IMR-90 (cell line): ENCODE results near the gene ARFGAP3. TPM values are rescaled to one million over a fixed set of nuclear protein-coding genes. Genes with fewer than 3 reads are reported as not detected.

Experiments used
- ATAC-seq: fragments of 200-7000 bp; cut with Tn5 transposase; 2 replicates; pipeline ENCODE4 v1.9.1; 2020; ENCODE audit warnings: low read depth, mild to moderate bottlenecking, moderate library complexity
- BruUV-seq: library from RNA; stranded (reverse); fragments of 400-500 nt; replicated peaks from 2 replicates; lab custom pipeline; 2021; lab: Mats Ljungman, UMichigan
- CTCF ChIA-PET: fragments of 300-600 bp; formaldehyde crosslinking; extraction: SDS; loops from one replicate; lab custom pipeline; 2021; ENCODE audit warnings: antibody characterized with exemption; lab: Yijun Ruan, JAX
- POLR2A ChIA-PET: fragments of 300-600 bp; sonication (Branson Sonifier 250); formaldehyde crosslinking; loops from one replicate; lab custom pipeline; 2022; ENCODE audit warnings: antibody characterized with exemption; ENCODE audit not compliant: unreplicated experiment; lab: Charles Lee
- DNase-seq: peaks from one replicate; pipeline ENCODE4 v3.0.0; 2013
- H2AFZ ChIP-seq: replicated peaks from 2 replicates; pipeline ENCODE3; 2013; ENCODE audit warnings: low read length, mild to moderate bottlenecking; ENCODE audit not compliant: poor library complexity
- H2AK5ac ChIP-seq: 2 replicates; pipeline ENCODE4 v1.6.1; 2013; ENCODE audit warnings: low read depth, low read length, inconsistent platforms
- H2AK9ac ChIP-seq: replicated peaks from 2 replicates; pipeline ENCODE3; 2013; ENCODE audit warnings: mild to moderate bottlenecking, low read depth, low read length, moderate library complexity; ENCODE audit not compliant: poor library complexity
- H2BK120ac ChIP-seq: 2 replicates; pipeline ENCODE4 v1.6.1; 2013; ENCODE audit warnings: low read depth, low read length, inconsistent platforms
- H2BK15ac ChIP-seq: 3 replicates; pipeline ENCODE4 v1.6.1; 2013; ENCODE audit warnings: low read depth, low read length, inconsistent platforms
- H2BK20ac ChIP-seq: 2 replicates; pipeline ENCODE4 v1.6.1; 2013; ENCODE audit warnings: low read depth, mild to moderate bottlenecking, inconsistent platforms, low read length, moderate library complexity
- H2BK5ac ChIP-seq: 2 replicates; pipeline ENCODE4 v1.6.1; 2013; ENCODE audit warnings: mild to moderate bottlenecking, low read depth, low read length, inconsistent platforms; ENCODE audit not compliant: poor library complexity, severe bottlenecking
- H3K14ac ChIP-seq: replicated peaks from 2 replicates; pipeline ENCODE4 v1.6.1; 2013; ENCODE audit warnings: low read depth, low read length, inconsistent platforms
- H3K18ac ChIP-seq: 2 replicates; pipeline ENCODE4 v1.6.1; 2013; ENCODE audit warnings: low read depth, low read length, control low read depth
- H3K23ac ChIP-seq: 2 replicates; pipeline ENCODE4 v1.6.1; 2013; ENCODE audit warnings: low read depth, low read length, inconsistent platforms
- H3K27ac ChIP-seq: 2 replicates; pipeline ENCODE4 v1.5.1; 2013; ENCODE audit warnings: mild to moderate bottlenecking, control low read depth, low read length; ENCODE audit not compliant: insufficient read depth
- H3K27me3 ChIP-seq: 2 replicates; pipeline ENCODE4 v1.6.1; 2013; ENCODE audit warnings: low read length; ENCODE audit not compliant: control insufficient read depth, insufficient read depth
- H3K36me3 ChIP-seq: 2 replicates; pipeline ENCODE4 v1.6.1; 2013; ENCODE audit warnings: low read length, mixed read lengths; ENCODE audit not compliant: control insufficient read depth, insufficient read depth
- H3K4ac ChIP-seq: 2 replicates; pipeline ENCODE4 v1.6.1; 2013; ENCODE audit warnings: low read depth, low read length, inconsistent platforms
- H3K4me1 ChIP-seq: 2 replicates; pipeline ENCODE4 v1.6.1; 2013; ENCODE audit warnings: low read length, mixed read lengths; ENCODE audit not compliant: control insufficient read depth, insufficient read depth
- H3K4me2 ChIP-seq: 2 replicates; pipeline ENCODE4 v1.6.1; 2013; ENCODE audit warnings: low read depth, mild to moderate bottlenecking, control low read depth, low read length, moderate library complexity
- H3K4me3 ChIP-seq: 2 replicates; pipeline ENCODE4 v1.5.1; 2013; ENCODE audit warnings: low read depth, mild to moderate bottlenecking, control low read depth, low read length, moderate library complexity; ENCODE audit not compliant: insufficient read depth
- H3K56ac ChIP-seq: 2 replicates; pipeline ENCODE4 v1.6.1; 2013; ENCODE audit warnings: low read length, inconsistent platforms; ENCODE audit not compliant: insufficient read depth; ENCODE audit errors: extremely low read depth
- H3K79me1 ChIP-seq, 2 experiments: 2 replicates each; pipeline ENCODE4 v1.6.1; 2013; ENCODE audit warnings: low read length in 2 of 2, inconsistent platforms in 1 of 2, low read depth in 1 of 2
- H3K9ac ChIP-seq: 2 replicates; pipeline ENCODE4 v1.6.1; 2013; ENCODE audit warnings: low read depth, low read length, control low read depth
- H3K9me1 ChIP-seq: 2 replicates; pipeline ENCODE4 v1.6.1; 2013; ENCODE audit warnings: low read length, inconsistent platforms; ENCODE audit not compliant: insufficient read depth
- H3K9me3 ChIP-seq: 2 replicates; pipeline ENCODE4 v1.6.1; 2013; ENCODE audit warnings: low read length; ENCODE audit not compliant: control insufficient read depth, insufficient read depth
- H4K20me1 ChIP-seq: 2 replicates; pipeline ENCODE4 v1.6.1; 2013; ENCODE audit warnings: low read length, inconsistent platforms; ENCODE audit not compliant: insufficient read depth
- H4K5ac ChIP-seq: 2 replicates; pipeline ENCODE4 v1.6.1; 2013; ENCODE audit warnings: mild to moderate bottlenecking, low read depth, low read length, control low read depth
- H4K8ac ChIP-seq, 2 experiments: 2 replicates each; pipeline ENCODE4 v1.6.1; 2013; ENCODE audit warnings: low read depth in 2 of 2, low read length in 2 of 2, control low read depth in 1 of 2, inconsistent platforms in 1 of 2
- H4K91ac ChIP-seq: 2 replicates; pipeline ENCODE4 v1.6.1; 2013; ENCODE audit warnings: low read depth, low read length, inconsistent platforms; ENCODE audit not compliant: insufficient read depth
- BHLHE40 ChIP-seq: fragments of 150-350 bp; IDR thresholded peaks from 2 replicates; pipeline ENCODE4 v1.6.1; 2016; ENCODE audit warnings: mild to moderate bottlenecking, low read depth, low read length
- CEBPB ChIP-seq: IDR thresholded peaks from 2 replicates; pipeline ENCODE4 v1.6.1; 2012; ENCODE audit warnings: low read depth, low read length, improper control_type of control experiment
- CHD1 ChIP-seq: IDR thresholded peaks from 2 replicates; pipeline ENCODE4 v1.6.1; 2012; ENCODE audit warnings: low read depth, low read length, improper control_type of control experiment
- CTCF ChIP-seq: conservative IDR thresholded peaks from 2 replicates; pipeline ENCODE4 v1.5.1; 2012; ENCODE audit warnings: mild to moderate bottlenecking, low read depth, low read length, improper control_type of control experiment
- ELK1 ChIP-seq: fragments of 150-350 bp; IDR thresholded peaks from 2 replicates; pipeline ENCODE4 v1.6.1; 2016; ENCODE audit warnings: low read depth, mild to moderate bottlenecking, low read length, moderate library complexity, borderline replicate concordance
- FOS ChIP-seq: fragments of 150-350 bp; IDR thresholded peaks from 2 replicates; pipeline ENCODE4 v1.6.1; 2016; ENCODE audit warnings: low read depth, low read length
- MAFK ChIP-seq: IDR thresholded peaks from 2 replicates; pipeline ENCODE4 v1.6.1; 2012; ENCODE audit warnings: low read depth, low read length, improper control_type of control experiment
- MAZ ChIP-seq: IDR thresholded peaks from 2 replicates; pipeline ENCODE4 v1.6.1; 2012; ENCODE audit warnings: low read depth, mild to moderate bottlenecking, low read length, improper control_type of control experiment, moderate library complexity, borderline replicate concordance
- MXI1 ChIP-seq: IDR thresholded peaks from 2 replicates; pipeline ENCODE4 v1.6.1; 2012; ENCODE audit warnings: low read depth, mild to moderate bottlenecking, low read length, moderate library complexity, borderline replicate concordance
- NFE2L2 ChIP-seq: fragments of 150-350 bp; IDR thresholded peaks from 2 replicates; pipeline ENCODE4 v1.6.1; 2016; ENCODE audit warnings: low read depth, mild to moderate bottlenecking, low read length
- POLR2A ChIP-seq: IDR thresholded peaks from 2 replicates; pipeline ENCODE4 v1.6.1; 2012; ENCODE audit warnings: mild to moderate bottlenecking, low read depth, low read length
- RAD21 ChIP-seq: IDR thresholded peaks from 2 replicates; pipeline ENCODE4 v1.6.1; 2012; ENCODE audit warnings: low read length, improper control_type of control experiment
- RCOR1 ChIP-seq: IDR thresholded peaks from 2 replicates; pipeline ENCODE4 v1.6.1; 2012; ENCODE audit warnings: mild to moderate bottlenecking, low read length, improper control_type of control experiment; ENCODE audit not compliant: insufficient replicate concordance
- RFX5 ChIP-seq: IDR thresholded peaks from 2 replicates; pipeline ENCODE4 v1.8.0; 2012; ENCODE audit warnings: low read depth, mild to moderate bottlenecking, low read length, moderate library complexity
- SMC3 ChIP-seq: fragments of 150-350 bp; IDR thresholded peaks from 2 replicates; pipeline ENCODE4 v1.6.1; 2016; ENCODE audit warnings: low read depth, mild to moderate bottlenecking, antibody characterized with exemption, low read length, moderate library complexity
- WGBS, 2 experiments: methylation state at CpG; one replicate each; pipeline versions ENCODE4 v1.1.5 to v1.1.7; 2013; ENCODE audit warnings: missing lambda C conversion rate in 2 of 2; ENCODE audit not compliant: insufficient read length in 1 of 2; ENCODE audit errors: extremely low coverage in 2 of 2; 5-methylcytosine and 5-hydroxymethylcytosine counted together
- dilution Hi-C: fragments of 300-500 bp; cut with HindIII; formaldehyde crosslinking; loops from one replicate; pipeline ENCODE4 v1.14.3; 2018; ENCODE audit warnings: low sequenced_read_pairs; ENCODE audit not compliant: unreplicated experiment
- in situ Hi-C: fragments of 300-500 bp; cut with MboI; formaldehyde crosslinking; loops from 3 replicates; pipeline ENCODE4 v1.14.3; 2019; ENCODE audit warnings: low sequenced_read_pairs, inconsistent platforms, mixed read lengths
- intact Hi-C: fragments of 100-400 bp; cut with micrococcal nuclease; formaldehyde crosslinking; loops from 2 replicates; pipeline ENCODE4 v1.10.0; 2022
- polyA plus RNA-seq, 3 experiments: library from polyadenylated mRNA; depleted of rRNA; stranded (reverse); fragments of >200 nt; gene quantifications; 2 replicates each; pipeline ENCODE4 v1.2.3, GENCODE V29; 2012; ENCODE audit warnings: low replicate concordance in 1 of 3
- total RNA-seq: library from RNA; depleted of rRNA; stranded (reverse); fragments of >200 nt; gene quantifications from 2 replicates; pipeline ENCODE4 v1.2.3, GENCODE V29; 2012
- TF ChIP-seq, protein P1 (sequence below): fragments of 150-350 bp; IDR thresholded peaks from 2 replicates; pipeline ENCODE4 v1.6.1; 2017; ENCODE audit warnings: mild to moderate bottlenecking, antibody characterized with exemption, low read length, low read depth

The ARFGAP3 gene
- total and polyA plus RNA-seq, 2 of the 4 experiments (the other 2 are of a cell fraction) = 50.0 to 70.1 TPM

- DNase-seq = no peak
- Histone ChIP-seq H3K9me3 (no peaks in the 10 kb centered on the region), H2AK5ac (no peak overlapping the region), H2BK15ac (no peak overlapping the region), H3K9me1 (peaks cover 16% of the 10 kb centered on the region), H2BK120ac (no peak overlapping the region), H3K23ac (no peak overlapping the region), H3K9ac (no peak overlapping the region), H3K36me3 (no peaks in the 10 kb centered on the region), H3K27ac (no peak overlapping the region), H3K56ac (no peak overlapping the region), H3K4me2 (no peak overlapping the region), H3K14ac (no peak overlapping the region), H4K5ac (no peak overlapping the region), H2AFZ (no peak overlapping the region), H3K4ac (no peak overlapping the region), H3K18ac (no peak overlapping the region), H3K27me3 (no peaks in the 10 kb centered on the region), H2AK9ac (no peak overlapping the region), H4K91ac (no peak overlapping the region), H4K20me1 (peaks cover 13% of the 10 kb centered on the region), H3K79me1 (peaks cover 0 to 3% of the 10 kb centered on the region in 2 experiments; a peak in 1 of 4 replicates), H3K4me1 (peaks cover 15% of the 10 kb centered on the region), H3K4me3 (no peak overlapping the region), H2BK5ac (no peak overlapping the region), H2BK20ac (no peak overlapping the region), H4K8ac (no peak overlapping the region)
- 50% methylated on average over 1 of the region's 11 CpGs; no CpG with 5 or more reads in 1 of the 2 experiments for WGBS, 2 experiments
- in situ Hi-C loops (loop anchor here (10.0 kb wide), 1 partner anchor 124 kb away; no protein-coding TSS in a partner anchor), intact Hi-C loops (no loop called here), dilution Hi-C loops (no loop called here)
- TF ChIP-seq ELK1 (no peak), RFX5 (no peak), RCOR1 (no peak), MXI1 (no peak), MAFK (no peak), BHLHE40 (no peak), FOS (no peak), CHD1 (no peak), CTCF (no peak), POLR2A (no peak), RAD21 (no peak), NFE2L2 (no peak), SMC3 (no peak), MAZ (no peak), CEBPB (no peak)
- TF ChIP-seq, protein P1, sequence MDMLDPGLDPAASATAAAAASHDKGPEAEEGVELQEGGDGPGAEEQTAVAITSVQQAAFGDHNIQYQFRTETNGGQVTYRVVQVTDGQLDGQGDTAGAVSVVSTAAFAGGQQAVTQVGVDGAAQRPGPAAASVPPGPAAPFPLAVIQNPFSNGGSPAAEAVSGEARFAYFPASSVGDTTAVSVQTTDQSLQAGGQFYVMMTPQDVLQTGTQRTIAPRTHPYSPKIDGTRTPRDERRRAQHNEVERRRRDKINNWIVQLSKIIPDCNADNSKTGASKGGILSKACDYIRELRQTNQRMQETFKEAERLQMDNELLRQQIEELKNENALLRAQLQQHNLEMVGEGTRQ = no peak
- ChIA-PET CTCF (no interaction called here), POLR2A (interaction anchor here (0.6 kb wide), 1 partner anchor 14 kb away, joined by 4 read pairs; no protein-coding TSS in a partner anchor)
- no TSS peak for BruUV-seq
- no peak for ATAC-seq
Measured at GRCh38 chr22:42788466-42788865, 68.6 kb downstream of the ARFGAP3 start.
